ENCODE results near the gene CALN1.
"Not testable (repeated sequence)": the region's sequence is repeated elsewhere in the genome, so short reads cannot be mapped to it uniquely, and the experiment has no call there.

The CALN1 gene

GRCh38 chr7:72405418-72405817 is 6.7 kb downstream of the CALN1 start:
- in situ Hi-C loops (cut with HindIII; ENCODE audit: low pct_unique_long_range_greater_than_20kb, low sequenced_read_pairs), result no loop called here
- DNase-seq (ENCODE audit: low read depth in 1 of 2, low spot score in 1 of 2), result no peak
- TF ChIP-seq JUND (IDR thresholded peaks at IDR 0.05; ENCODE audit: low read depth), result no peak

- no peak for TF ChIP-seq JUND (IDR thresholded peaks at IDR 0.05; ENCODE audit: low read depth)
- in situ Hi-C loops (cut with HindIII; ENCODE audit: low pct_unique_long_range_greater_than_20kb, low sequenced_read_pairs), result no loop called here
- no peak for DNase-seq (ENCODE audit: low read depth in 1 of 2, low spot score in 1 of 2)
Observed at GRCh38 chr7:72404743-72405142, 7.4 kb downstream of the CALN1 start.

GRCh38 chr7:72403458-72404076 is 8.6 kb downstream of the CALN1 start:
- in situ Hi-C loops (cut with HindIII; ENCODE audit: low pct_unique_long_range_greater_than_20kb, low sequenced_read_pairs), result no loop called here
- no peak for TF ChIP-seq JUND (IDR thresholded peaks at IDR 0.05; ENCODE audit: low read depth)
- DNase-seq (ENCODE audit: low read depth in 1 of 2, low spot score in 1 of 2), result no peak

GRCh38 chr7:72394016-72394415 is 18.1 kb downstream of the CALN1 start:
- DNase-seq (ENCODE audit: low read depth in 1 of 2, low spot score in 1 of 2), result no peak
- TF ChIP-seq JUND (IDR thresholded peaks at IDR 0.05; ENCODE audit: low read depth), result no peak
- in situ Hi-C loops (cut with HindIII; ENCODE audit: low pct_unique_long_range_greater_than_20kb, low sequenced_read_pairs), result no loop called here

GRCh38 chr7:72391821-72392377 is 20.2 kb downstream of the CALN1 start:
- no peak for TF ChIP-seq JUND (IDR thresholded peaks at IDR 0.05; ENCODE audit: low read depth)
- in situ Hi-C loops (cut with HindIII; ENCODE audit: low pct_unique_long_range_greater_than_20kb, low sequenced_read_pairs), result no loop called here
- DNase-seq (ENCODE audit: low read depth in 1 of 2, low spot score in 1 of 2), result no peak

- in situ Hi-C loops (cut with HindIII; ENCODE audit: low pct_unique_long_range_greater_than_20kb, low sequenced_read_pairs), result no loop called here
- DNase-seq (ENCODE audit: low read depth in 1 of 2, low spot score in 1 of 2), result no peak
- TF ChIP-seq JUND (IDR thresholded peaks at IDR 0.05; ENCODE audit: low read depth), result no peak
Observed at GRCh38 chr7:72386118-72386517, 26.0 kb downstream of the CALN1 start.

GRCh38 chr7:72362246-72362645 is 49.9 kb downstream of the CALN1 start:
- in situ Hi-C loops (cut with HindIII; ENCODE audit: low pct_unique_long_range_greater_than_20kb, low sequenced_read_pairs), result no loop called here
- no peak for DNase-seq (ENCODE audit: low read depth in 1 of 2, low spot score in 1 of 2)
- TF ChIP-seq JUND (IDR thresholded peaks at IDR 0.05; ENCODE audit: low read depth), result no peak

- no peak for TF ChIP-seq JUND (IDR thresholded peaks at IDR 0.05; ENCODE audit: low read depth)
- no peak for DNase-seq (ENCODE audit: low read depth in 1 of 2, low spot score in 1 of 2)
- in situ Hi-C loops (cut with HindIII; ENCODE audit: low pct_unique_long_range_greater_than_20kb, low sequenced_read_pairs), result no loop called here
Observed at GRCh38 chr7:72345208-72345727, 66.9 kb downstream of the CALN1 start.

GRCh38 chr7:72343991-72344390 is 68.1 kb downstream of the CALN1 start:
- no peak for DNase-seq (ENCODE audit: low read depth in 1 of 2, low spot score in 1 of 2)
- TF ChIP-seq JUND (IDR thresholded peaks at IDR 0.05; ENCODE audit: low read depth), result no peak
- in situ Hi-C loops (cut with HindIII; ENCODE audit: low pct_unique_long_range_greater_than_20kb, low sequenced_read_pairs), result no loop called here

- in situ Hi-C loops (cut with HindIII; ENCODE audit: low pct_unique_long_range_greater_than_20kb, low sequenced_read_pairs); DNase-seq (ENCODE audit: low read depth in 1 of 2, low spot score in 1 of 2): not testable (repeated sequence)
Observed at GRCh38 chr7:72343354-72343753, 68.8 kb downstream of the CALN1 start.

- TF ChIP-seq JUND (IDR thresholded peaks at IDR 0.05; ENCODE audit: low read depth), result no peak
- no peak for DNase-seq (ENCODE audit: low read depth in 1 of 2, low spot score in 1 of 2)
- in situ Hi-C loops (cut with HindIII; ENCODE audit: low pct_unique_long_range_greater_than_20kb, low sequenced_read_pairs), result no loop called here
Observed at GRCh38 chr7:72337390-72338167, 74.6 kb downstream of the CALN1 start.

- DNase-seq (ENCODE audit: low read depth in 1 of 2, low spot score in 1 of 2), result no peak
- no peak for TF ChIP-seq JUND (IDR thresholded peaks at IDR 0.05; ENCODE audit: low read depth)
- in situ Hi-C loops (cut with HindIII; ENCODE audit: low pct_unique_long_range_greater_than_20kb, low sequenced_read_pairs), result no loop called here
Observed at GRCh38 chr7:72336632-72337389, 75.3 kb downstream of the CALN1 start.

- DNase-seq (ENCODE audit: low read depth in 1 of 2, low spot score in 1 of 2), result no peak
- in situ Hi-C loops (cut with HindIII; ENCODE audit: low pct_unique_long_range_greater_than_20kb, low sequenced_read_pairs), result no loop called here
- no peak for TF ChIP-seq JUND (IDR thresholded peaks at IDR 0.05; ENCODE audit: low read depth)
Observed at GRCh38 chr7:72336382-72336631, 75.8 kb downstream of the CALN1 start.

Data from T47D (cell line).